IMR-90 (cell line): ENCODE results near the gene DMP1. TPM values are rescaled to one million over a fixed set of nuclear protein-coding genes. Genes with fewer than 3 reads are reported as not detected.

Source experiments
- ATAC-seq: fragments of 200-7000 bp; cut with Tn5 transposase; 2 replicates; pipeline ENCODE4 v1.9.1; 2020; ENCODE audit warnings: low read depth, mild to moderate bottlenecking, moderate library complexity
- BruUV-seq: library from RNA; stranded (reverse); fragments of 400-500 nt; replicated peaks from 2 replicates; lab custom pipeline; 2021; lab: Mats Ljungman, UMichigan
- CTCF ChIA-PET: fragments of 300-600 bp; formaldehyde crosslinking; extraction: SDS; loops from one replicate; lab custom pipeline; 2021; ENCODE audit warnings: antibody characterized with exemption; lab: Yijun Ruan, JAX
- POLR2A ChIA-PET: fragments of 300-600 bp; sonication (Branson Sonifier 250); formaldehyde crosslinking; loops from one replicate; lab custom pipeline; 2022; ENCODE audit warnings: antibody characterized with exemption; ENCODE audit not compliant: unreplicated experiment; lab: Charles Lee
- DNase-seq: peaks from one replicate; pipeline ENCODE4 v3.0.0; 2013
- H2AFZ ChIP-seq: replicated peaks from 2 replicates; pipeline ENCODE3; 2013; ENCODE audit warnings: low read length, mild to moderate bottlenecking; ENCODE audit not compliant: poor library complexity
- H2AK5ac ChIP-seq: 2 replicates; pipeline ENCODE4 v1.6.1; 2013; ENCODE audit warnings: low read depth, low read length, inconsistent platforms
- H2AK9ac ChIP-seq: replicated peaks from 2 replicates; pipeline ENCODE3; 2013; ENCODE audit warnings: mild to moderate bottlenecking, low read depth, low read length, moderate library complexity; ENCODE audit not compliant: poor library complexity
- H2BK120ac ChIP-seq: 2 replicates; pipeline ENCODE4 v1.6.1; 2013; ENCODE audit warnings: low read depth, low read length, inconsistent platforms
- H2BK15ac ChIP-seq: 3 replicates; pipeline ENCODE4 v1.6.1; 2013; ENCODE audit warnings: low read depth, low read length, inconsistent platforms
- H2BK20ac ChIP-seq: 2 replicates; pipeline ENCODE4 v1.6.1; 2013; ENCODE audit warnings: low read depth, mild to moderate bottlenecking, inconsistent platforms, low read length, moderate library complexity
- H2BK5ac ChIP-seq: 2 replicates; pipeline ENCODE4 v1.6.1; 2013; ENCODE audit warnings: mild to moderate bottlenecking, low read depth, low read length, inconsistent platforms; ENCODE audit not compliant: poor library complexity, severe bottlenecking
- H3K14ac ChIP-seq: replicated peaks from 2 replicates; pipeline ENCODE4 v1.6.1; 2013; ENCODE audit warnings: low read depth, low read length, inconsistent platforms
- H3K18ac ChIP-seq: 2 replicates; pipeline ENCODE4 v1.6.1; 2013; ENCODE audit warnings: low read depth, low read length, control low read depth
- H3K23ac ChIP-seq: 2 replicates; pipeline ENCODE4 v1.6.1; 2013; ENCODE audit warnings: low read depth, low read length, inconsistent platforms
- H3K27ac ChIP-seq: 2 replicates; pipeline ENCODE4 v1.5.1; 2013; ENCODE audit warnings: mild to moderate bottlenecking, control low read depth, low read length; ENCODE audit not compliant: insufficient read depth
- H3K27me3 ChIP-seq: 2 replicates; pipeline ENCODE4 v1.6.1; 2013; ENCODE audit warnings: low read length; ENCODE audit not compliant: control insufficient read depth, insufficient read depth
- H3K36me3 ChIP-seq: 2 replicates; pipeline ENCODE4 v1.6.1; 2013; ENCODE audit warnings: low read length, mixed read lengths; ENCODE audit not compliant: control insufficient read depth, insufficient read depth
- H3K4ac ChIP-seq: 2 replicates; pipeline ENCODE4 v1.6.1; 2013; ENCODE audit warnings: low read depth, low read length, inconsistent platforms
- H3K4me1 ChIP-seq: 2 replicates; pipeline ENCODE4 v1.6.1; 2013; ENCODE audit warnings: low read length, mixed read lengths; ENCODE audit not compliant: control insufficient read depth, insufficient read depth
- H3K4me2 ChIP-seq: 2 replicates; pipeline ENCODE4 v1.6.1; 2013; ENCODE audit warnings: low read depth, mild to moderate bottlenecking, control low read depth, low read length, moderate library complexity
- H3K4me3 ChIP-seq: 2 replicates; pipeline ENCODE4 v1.5.1; 2013; ENCODE audit warnings: low read depth, mild to moderate bottlenecking, control low read depth, low read length, moderate library complexity; ENCODE audit not compliant: insufficient read depth
- H3K56ac ChIP-seq: 2 replicates; pipeline ENCODE4 v1.6.1; 2013; ENCODE audit warnings: low read length, inconsistent platforms; ENCODE audit not compliant: insufficient read depth; ENCODE audit errors: extremely low read depth
- H3K79me1 ChIP-seq, 2 experiments: 2 replicates each; pipeline ENCODE4 v1.6.1; 2013; ENCODE audit warnings: low read length in 2 of 2, inconsistent platforms in 1 of 2, low read depth in 1 of 2
- H3K9ac ChIP-seq: 2 replicates; pipeline ENCODE4 v1.6.1; 2013; ENCODE audit warnings: low read depth, low read length, control low read depth
- H3K9me1 ChIP-seq: 2 replicates; pipeline ENCODE4 v1.6.1; 2013; ENCODE audit warnings: low read length, inconsistent platforms; ENCODE audit not compliant: insufficient read depth
- H3K9me3 ChIP-seq: 2 replicates; pipeline ENCODE4 v1.6.1; 2013; ENCODE audit warnings: low read length; ENCODE audit not compliant: control insufficient read depth, insufficient read depth
- H4K20me1 ChIP-seq: 2 replicates; pipeline ENCODE4 v1.6.1; 2013; ENCODE audit warnings: low read length, inconsistent platforms; ENCODE audit not compliant: insufficient read depth
- H4K5ac ChIP-seq: 2 replicates; pipeline ENCODE4 v1.6.1; 2013; ENCODE audit warnings: mild to moderate bottlenecking, low read depth, low read length, control low read depth
- H4K8ac ChIP-seq, 2 experiments: 2 replicates each; pipeline ENCODE4 v1.6.1; 2013; ENCODE audit warnings: low read depth in 2 of 2, low read length in 2 of 2, control low read depth in 1 of 2, inconsistent platforms in 1 of 2
- H4K91ac ChIP-seq: 2 replicates; pipeline ENCODE4 v1.6.1; 2013; ENCODE audit warnings: low read depth, low read length, inconsistent platforms; ENCODE audit not compliant: insufficient read depth
- CEBPB ChIP-seq: IDR thresholded peaks from 2 replicates; pipeline ENCODE4 v1.6.1; 2012; ENCODE audit warnings: low read depth, low read length, improper control_type of control experiment
- SMC3 ChIP-seq: fragments of 150-350 bp; IDR thresholded peaks from 2 replicates; pipeline ENCODE4 v1.6.1; 2016; ENCODE audit warnings: low read depth, mild to moderate bottlenecking, antibody characterized with exemption, low read length, moderate library complexity
- WGBS, 2 experiments: methylation state at CpG; one replicate each; pipeline versions ENCODE4 v1.1.5 to v1.1.7; 2013; ENCODE audit warnings: missing lambda C conversion rate in 2 of 2; ENCODE audit not compliant: insufficient read length in 1 of 2; ENCODE audit errors: extremely low coverage in 2 of 2; 5-methylcytosine and 5-hydroxymethylcytosine counted together
- dilution Hi-C: fragments of 300-500 bp; cut with HindIII; formaldehyde crosslinking; loops from one replicate; pipeline ENCODE4 v1.14.3; 2018; ENCODE audit warnings: low sequenced_read_pairs; ENCODE audit not compliant: unreplicated experiment
- in situ Hi-C: fragments of 300-500 bp; cut with MboI; formaldehyde crosslinking; loops from 3 replicates; pipeline ENCODE4 v1.14.3; 2019; ENCODE audit warnings: low sequenced_read_pairs, inconsistent platforms, mixed read lengths
- intact Hi-C: fragments of 100-400 bp; cut with micrococcal nuclease; formaldehyde crosslinking; loops from 2 replicates; pipeline ENCODE4 v1.10.0; 2022
- polyA plus RNA-seq, 3 experiments: library from polyadenylated mRNA; depleted of rRNA; stranded (reverse); fragments of >200 nt; gene quantifications; 2 replicates each; pipeline ENCODE4 v1.2.3, GENCODE V29; 2012; ENCODE audit warnings: low replicate concordance in 1 of 3
- total RNA-seq: library from RNA; depleted of rRNA; stranded (reverse); fragments of >200 nt; gene quantifications from 2 replicates; pipeline ENCODE4 v1.2.3, GENCODE V29; 2012

DMP1 gene
- total and polyA plus RNA-seq, 2 of the 4 experiments (the other 2 are of a cell fraction): not detected

- ATAC-seq (no peak), DNase-seq (no peak)
- Histone ChIP-seq H4K8ac (no peak overlapping the region), H3K4ac (no peak overlapping the region), H2AFZ (no peak overlapping the region), H2BK120ac (no peak overlapping the region), H3K4me1 (no peaks in the 10 kb centered on the region), H2AK9ac (no peak overlapping the region), H3K14ac (no peak overlapping the region), H3K79me1 (no peaks in the 10 kb centered on the region), H2AK5ac (no peak overlapping the region), H3K4me3 (no peak overlapping the region), H4K20me1 (no peaks in the 10 kb centered on the region), H3K27ac (no peak overlapping the region), H3K9me3 (no peaks in the 10 kb centered on the region), H3K23ac (no peak overlapping the region), H2BK15ac (no peak overlapping the region), H2BK5ac (no peak overlapping the region), H3K56ac (no peak overlapping the region), H3K18ac (no peak overlapping the region), H3K27me3 (no peaks in the 10 kb centered on the region), H4K5ac (no peak overlapping the region), H3K9ac (no peak overlapping the region), H4K91ac (no peak overlapping the region), H2BK20ac (no peak overlapping the region), H3K4me2 (no peak overlapping the region), H3K9me1 (no peaks in the 10 kb centered on the region), H3K36me3 (no peaks in the 10 kb centered on the region)
- no CpG with 5 or more reads among the region's 2 CpGs for WGBS, 2 experiments
- in situ Hi-C loops (no loop called here), dilution Hi-C loops (no loop called here), intact Hi-C loops (no loop called here)
- TF ChIP-seq CEBPB (peak; percentile 82), SMC3 (no peak)
- ChIA-PET CTCF (no interaction called here), POLR2A (no interaction called here)
- no TSS peak for BruUV-seq
Measured at GRCh38 chr4:87698394-87698793, 48.3 kb downstream of the DMP1 start.
